GM13977 (cell line): ENCODE measurements around the gene TTC19.

Experiments
- DNase-seq: peaks from one replicate; pipeline ENCODE4 v3.0.0; 2012; ENCODE audit warnings: low spot score
- CTCF ChIP-seq: IDR thresholded peaks from 2 replicates; pipeline ENCODE4 v1.5.1; 2012; ENCODE audit warnings: mild to moderate bottlenecking, control low read depth; ENCODE audit not compliant: insufficient read depth; ENCODE audit errors: extremely low read depth, missing control alignments
- in situ Hi-C: fragments of 300-500 bp; cut with MboI; formaldehyde crosslinking; loops from one replicate; pipeline ENCODE4 v1.12.0; 2022; ENCODE audit warnings: low sequenced_read_pairs, low pct_unique_long_range_greater_than_20kb, mixed read lengths, inconsistent platforms; ENCODE audit not compliant: unreplicated experiment

The TTC19 gene

DNA sequence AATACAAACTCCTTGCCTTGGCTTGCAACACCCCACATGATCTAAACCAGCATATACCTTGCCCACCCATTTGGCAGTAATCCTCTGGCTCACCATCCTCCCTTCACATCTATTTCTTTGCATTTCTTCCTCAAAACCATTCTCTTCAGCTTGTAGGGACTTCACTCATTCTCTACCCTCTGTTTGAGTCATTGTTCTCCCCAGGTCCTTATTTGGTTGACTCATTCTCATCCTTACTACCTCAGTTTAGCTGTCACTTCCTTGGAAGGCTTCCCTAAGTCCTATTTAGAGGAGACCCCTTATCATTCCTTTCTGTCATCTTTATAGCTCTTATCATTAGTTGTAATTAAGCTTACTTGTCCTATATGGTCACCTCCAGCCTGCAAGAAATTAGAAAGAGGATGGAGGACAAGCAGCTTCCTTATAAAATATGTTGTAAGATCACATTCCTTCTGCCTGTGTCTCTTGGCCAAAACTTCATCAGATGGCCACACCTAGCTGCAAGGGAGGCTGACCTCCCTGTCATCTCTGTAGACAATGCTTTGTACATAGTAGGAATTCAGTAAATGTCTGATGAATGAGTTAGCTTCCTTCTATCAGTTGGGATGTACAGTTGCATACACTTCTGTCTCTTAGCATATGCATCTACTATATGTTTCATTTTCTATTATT, 1.7 kb downstream of the TTC19 start:
- no peak for DNase-seq
- in situ Hi-C loops: no loop called here
- TF ChIP-seq CTCF: no peak

DNA sequence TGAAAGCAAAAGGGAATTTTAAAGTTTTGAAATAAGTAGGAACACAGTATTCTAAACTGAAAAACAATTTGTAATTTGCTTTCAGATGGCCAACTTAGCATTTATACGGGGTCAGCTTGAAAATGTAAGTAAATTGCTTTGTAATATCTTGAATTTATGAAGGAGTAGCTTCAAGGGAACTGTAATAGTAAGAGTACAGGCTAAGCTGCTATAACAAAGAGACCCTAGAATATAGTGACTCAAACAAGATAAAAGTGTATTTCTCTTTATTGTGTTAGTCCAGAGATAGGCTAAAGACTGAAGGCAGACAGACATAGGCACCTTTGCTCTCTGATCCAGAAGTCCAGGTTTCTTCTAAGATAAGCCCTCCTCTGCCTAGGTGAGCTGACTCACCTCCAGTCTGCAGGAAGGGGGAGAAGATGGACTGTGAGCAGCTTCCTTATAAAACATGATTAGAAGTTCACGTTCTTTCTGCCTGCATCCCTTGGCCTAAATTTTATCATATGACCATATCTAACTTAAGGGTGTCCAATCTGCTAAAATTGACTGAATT, 3.2 kb downstream of the TTC19 start:
- no peak for DNase-seq
- in situ Hi-C loops: no loop called here
- TF ChIP-seq CTCF: no peak

GRCh38 chr17:16003841-16004240, 4.2 kb downstream of the TTC19 start:
- TF ChIP-seq CTCF: no peak
- in situ Hi-C loops: no loop called here
- DNase-seq: no peak

DNA sequence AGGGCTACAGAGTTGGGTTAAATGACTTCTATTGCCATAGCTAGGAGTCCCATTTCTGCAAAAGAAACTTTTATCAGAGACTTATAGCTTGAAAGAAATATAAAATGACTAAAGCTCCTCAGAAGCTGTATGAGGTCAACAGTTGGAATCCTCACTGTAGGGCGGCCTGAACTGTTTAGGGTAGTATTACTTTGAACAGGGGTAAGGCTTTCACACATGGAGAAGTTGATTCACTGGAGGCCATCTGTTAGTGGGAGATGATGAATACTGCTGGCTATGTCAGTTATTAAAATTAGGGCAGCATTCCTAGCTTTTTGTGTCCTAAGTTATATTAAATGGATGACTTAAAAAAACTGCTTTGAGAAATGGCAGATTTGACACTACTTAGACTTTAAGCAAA, 6.0 kb downstream of the TTC19 start:
- TF ChIP-seq CTCF: no peak
- in situ Hi-C loops: no loop called here
- DNase-seq: no peak

- no peak for TF ChIP-seq CTCF
- no peak for DNase-seq
- in situ Hi-C loops: no loop called here
Observed at GRCh38 chr17:16007439-16007838, 7.8 kb downstream of the TTC19 start.

- in situ Hi-C loops: no loop called here
- no peak for TF ChIP-seq CTCF
- DNase-seq: no peak
Observed at GRCh38 chr17:16013943-16014407, 14.4 kb downstream of the TTC19 start.
